Neural progenitor cell (in vitro differentiated cells): ENCODE measurements around the gene DYNAP.

Experiments used
- EZH2 ChIP-seq: fragments of 200-600 bp; sonication (generic); IDR thresholded peaks from 2 replicates; pipeline ENCODE4 v1.6.1; 2017; ENCODE audit warnings: antibody characterized with exemption, mild to moderate bottlenecking, moderate library complexity
- EZH2phosphoT487 ChIP-seq: fragments of 200-600 bp; sonication (generic); IDR thresholded peaks from 2 replicates; pipeline ENCODE4 v1.6.1; 2017; ENCODE audit warnings: antibody characterized with exemption
- TF ChIP-seq, protein P1 (sequence below): fragments of 200-600 bp; sonication (generic); IDR thresholded peaks from 2 replicates; pipeline ENCODE4 v1.5.1; 2017; ENCODE audit warnings: antibody characterized with exemption, mild to moderate bottlenecking

DNA sequence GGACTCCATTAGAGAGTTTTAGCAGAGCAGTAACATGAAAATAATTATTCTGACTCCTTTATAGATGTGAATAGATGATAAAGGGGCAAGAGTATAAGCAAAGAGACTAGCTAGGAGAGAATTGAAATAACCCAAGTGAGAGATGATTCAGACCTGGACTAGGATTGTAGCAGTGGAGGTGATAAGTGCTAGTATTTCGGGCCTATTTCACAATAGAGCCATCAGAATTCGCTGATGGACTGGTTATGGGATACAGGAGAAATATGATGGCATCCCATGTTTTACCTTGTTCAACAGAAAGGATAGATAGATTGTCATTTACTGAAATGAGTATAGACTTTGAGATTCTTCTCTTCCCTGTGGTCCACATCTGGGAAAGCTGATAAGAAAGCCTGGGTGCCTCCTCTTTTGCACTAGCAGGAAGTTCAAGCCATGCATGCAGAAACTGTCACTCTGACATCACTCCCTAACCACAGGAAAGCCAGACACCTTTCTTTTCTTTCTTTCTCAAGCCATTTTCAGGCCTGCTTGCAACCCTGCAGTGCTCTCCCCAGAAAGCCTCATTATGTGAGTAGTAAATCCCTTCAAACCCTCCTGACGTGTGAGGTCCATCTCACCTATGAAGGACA lies 25.3 kb downstream of the DYNAP start:
- TF ChIP-seq, protein P1, sequence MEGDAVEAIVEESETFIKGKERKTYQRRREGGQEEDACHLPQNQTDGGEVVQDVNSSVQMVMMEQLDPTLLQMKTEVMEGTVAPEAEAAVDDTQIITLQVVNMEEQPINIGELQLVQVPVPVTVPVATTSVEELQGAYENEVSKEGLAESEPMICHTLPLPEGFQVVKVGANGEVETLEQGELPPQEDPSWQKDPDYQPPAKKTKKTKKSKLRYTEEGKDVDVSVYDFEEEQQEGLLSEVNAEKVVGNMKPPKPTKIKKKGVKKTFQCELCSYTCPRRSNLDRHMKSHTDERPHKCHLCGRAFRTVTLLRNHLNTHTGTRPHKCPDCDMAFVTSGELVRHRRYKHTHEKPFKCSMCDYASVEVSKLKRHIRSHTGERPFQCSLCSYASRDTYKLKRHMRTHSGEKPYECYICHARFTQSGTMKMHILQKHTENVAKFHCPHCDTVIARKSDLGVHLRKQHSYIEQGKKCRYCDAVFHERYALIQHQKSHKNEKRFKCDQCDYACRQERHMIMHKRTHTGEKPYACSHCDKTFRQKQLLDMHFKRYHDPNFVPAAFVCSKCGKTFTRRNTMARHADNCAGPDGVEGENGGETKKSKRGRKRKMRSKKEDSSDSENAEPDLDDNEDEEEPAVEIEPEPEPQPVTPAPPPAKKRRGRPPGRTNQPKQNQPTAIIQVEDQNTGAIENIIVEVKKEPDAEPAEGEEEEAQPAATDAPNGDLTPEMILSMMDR: no peak
- TF ChIP-seq EZH2phosphoT487: no peak
- TF ChIP-seq EZH2: no peak
